DOHH2 (cell line): Measurements from ENCODE around the gene PRKAG1.

Experiments used
- H3F3A ChIP-seq: fragments of 200-600 bp; sonication (generic), shearing (Covaris generic); 2 replicates; pipeline ENCODE4 v1.6.0; 2016; ENCODE audit warnings: antibody characterized with exemption, mild to moderate bottlenecking; ENCODE audit not compliant: control insufficient read depth, insufficient read depth
- H3K27ac ChIP-seq: fragments of 200-600 bp; sonication (generic); 2 replicates; pipeline ENCODE4 v1.5.1; 2014; ENCODE audit warnings: low read depth, mild to moderate bottlenecking, low read length, moderate library complexity
- H3K27me3 ChIP-seq: fragments of 200-600 bp; sonication (generic); 2 replicates; pipeline ENCODE4 v1.6.1; 2014; ENCODE audit warnings: mild to moderate bottlenecking, low read length, mixed read lengths; ENCODE audit not compliant: control insufficient read depth
- H3K36me3 ChIP-seq: fragments of 200-600 bp; sonication (generic); 2 replicates; pipeline ENCODE4 v1.6.1; 2014; ENCODE audit warnings: mild to moderate bottlenecking, low read length, moderate library complexity, mixed read lengths; ENCODE audit not compliant: control insufficient read depth
- H3K4me1 ChIP-seq: fragments of 200-600 bp; sonication (generic); 2 replicates; pipeline ENCODE4 v1.6.1; 2014; ENCODE audit warnings: mild to moderate bottlenecking, low read length, mixed read lengths; ENCODE audit not compliant: control insufficient read depth
- H3K4me2 ChIP-seq: fragments of 200-600 bp; sonication (generic); 2 replicates; pipeline ENCODE4 v1.6.0; 2014; ENCODE audit warnings: mild to moderate bottlenecking, low read length, moderate library complexity
- H3K4me3 ChIP-seq: fragments of 200-600 bp; sonication (generic); 2 replicates; pipeline ENCODE4 v1.5.1; 2014; ENCODE audit warnings: mild to moderate bottlenecking, low read length, mixed read lengths
- H3K79me2 ChIP-seq: fragments of 200-600 bp; sonication (generic); 2 replicates; pipeline ENCODE4 v1.6.1; 2014; ENCODE audit warnings: mild to moderate bottlenecking, low read length, mixed read lengths; ENCODE audit not compliant: control insufficient read depth
- H3K9me2 ChIP-seq: fragments of 200-600 bp; sonication (generic); replicated peaks from 2 replicates; pipeline ENCODE4 v1.6.1; 2014; ENCODE audit warnings: mild to moderate bottlenecking, low read length, mixed read lengths; ENCODE audit not compliant: control insufficient read depth
- H3K9me3 ChIP-seq: fragments of 200-600 bp; sonication (generic); 2 replicates; pipeline ENCODE4 v1.6.1; 2014; ENCODE audit warnings: antibody characterized with exemption, low read length, mixed read lengths; ENCODE audit not compliant: control insufficient read depth, insufficient read depth
- H4K20me1 ChIP-seq: fragments of 200-600 bp; sonication (generic); 2 replicates; pipeline ENCODE4 v1.6.0; 2014; ENCODE audit warnings: low read depth, mild to moderate bottlenecking, antibody characterized with exemption, low read length, moderate library complexity; ENCODE audit not compliant: control insufficient read depth, insufficient read depth
- CTCF ChIP-seq: fragments of 200-600 bp; sonication (generic); IDR thresholded peaks from one replicate; pipeline ENCODE4 v1.5.1; 2014; ENCODE audit warnings: antibody characterized with exemption, mild to moderate bottlenecking, low read depth, low read length; ENCODE audit not compliant: poor library complexity, severe bottlenecking
- EZH2phosphoT487 ChIP-seq: fragments of 200-600 bp; sonication (generic); IDR thresholded peaks from 2 replicates; pipeline ENCODE4 v1.6.1; 2017; ENCODE audit warnings: borderline replicate concordance, mild to moderate bottlenecking, antibody characterized with exemption, low read length, moderate library complexity, mixed read lengths

The PRKAG1 gene

GRCh38 chr12:49036029-49036428, 17.5 kb upstream of the PRKAG1 start:
- Histone ChIP-seq H3K9me2 (no peaks in the 10 kb centered on the region), H3K36me3 (peaks cover 97% of the 10 kb centered on the region), H4K20me1 (peaks cover 4% of the 10 kb centered on the region; the same call in 1 of the 2 replicates), H3K4me1 (no peaks in the 10 kb centered on the region), H3K4me3 (no peak overlapping the region), H3K4me2 (no peak overlapping the region), H3K27ac (no peak overlapping the region), H3K9me3 (no peaks in the 10 kb centered on the region), H3F3A (no peaks in the 10 kb centered on the region), H3K27me3 (no peaks in the 10 kb centered on the region), H3K79me2 (no peaks in the 10 kb centered on the region)
- TF ChIP-seq EZH2phosphoT487 (no peak), CTCF (no peak)

DNA sequence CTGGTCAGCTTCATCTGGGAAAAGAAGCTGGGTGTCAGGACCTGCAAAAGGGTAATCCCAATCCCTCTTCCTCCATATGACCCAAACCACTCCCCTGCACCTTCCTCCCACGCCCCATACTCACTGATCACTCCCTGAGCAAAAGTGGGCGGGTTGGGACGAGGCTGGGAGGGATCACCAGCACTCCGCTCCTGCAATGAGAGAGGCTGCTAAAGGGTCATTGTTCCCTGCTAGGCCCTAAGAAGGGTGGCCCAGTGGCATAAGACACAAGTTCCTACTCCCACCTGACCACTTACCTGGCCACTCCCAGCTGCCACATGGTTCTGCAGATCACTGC, 15.7 kb upstream of the PRKAG1 start:
- H3K4me3 ChIP-seq, result no peak overlapping the region
- H3K4me1 ChIP-seq, result no peaks in the 10 kb centered on the region
- peaks cover 4% of the 10 kb centered on the region; the same call in 1 of the 2 replicates for H4K20me1 ChIP-seq
- H3K9me3 ChIP-seq, result no peaks in the 10 kb centered on the region
- H3F3A ChIP-seq, result no peaks in the 10 kb centered on the region
- H3K9me2 ChIP-seq, result no peaks in the 10 kb centered on the region
- no peak overlapping the region for H3K27ac ChIP-seq
- no peaks in the 10 kb centered on the region for H3K27me3 ChIP-seq
- peaks cover 97% of the 10 kb centered on the region for H3K36me3 ChIP-seq
- TF ChIP-seq EZH2phosphoT487 (no peak), CTCF (no peak)
- H3K4me2 ChIP-seq, result no peak overlapping the region
- H3K79me2 ChIP-seq, result no peaks in the 10 kb centered on the region

DNA sequence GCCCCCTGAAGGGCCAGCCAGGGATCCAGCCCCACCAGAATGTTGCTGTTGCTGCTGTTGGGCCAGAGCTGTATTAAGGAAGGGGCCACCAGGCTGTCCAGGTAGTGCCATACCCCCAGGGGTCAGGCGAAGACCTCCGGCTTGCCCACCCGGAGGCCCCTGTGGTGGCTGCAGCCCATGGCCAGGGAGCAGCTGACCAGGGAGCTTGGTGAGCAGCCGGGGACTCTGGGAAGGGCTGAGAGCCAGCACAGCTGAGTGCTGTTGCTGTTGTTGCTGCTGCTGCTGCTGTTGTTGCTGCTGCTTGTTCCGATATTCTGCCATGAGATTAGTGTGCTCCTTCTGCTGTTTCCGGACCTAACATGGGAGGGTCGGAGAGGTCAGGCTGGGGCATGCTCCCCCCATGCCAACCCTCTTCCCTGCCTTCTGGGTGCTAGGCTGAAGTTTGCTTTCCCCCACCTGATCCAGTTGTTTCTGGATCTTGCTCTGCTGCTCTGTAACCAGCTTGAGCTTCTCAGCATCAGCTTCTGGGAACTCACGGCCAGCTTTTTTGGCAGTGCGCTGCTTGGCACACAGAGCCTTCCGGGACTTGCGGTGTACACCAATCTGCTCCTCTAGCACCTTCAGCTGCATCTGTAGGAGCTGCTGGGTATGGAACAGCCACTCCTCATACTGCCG, 15.2 kb upstream of the PRKAG1 start:
- Histone ChIP-seq H3K36me3 (peaks cover 97% of the 10 kb centered on the region), H3K27me3 (no peaks in the 10 kb centered on the region), H3K27ac (no peak overlapping the region), H3K9me2 (no peaks in the 10 kb centered on the region), H3K4me3 (no peak overlapping the region), H4K20me1 (peaks cover 4% of the 10 kb centered on the region; the same call in 1 of the 2 replicates), H3K4me1 (no peaks in the 10 kb centered on the region), H3F3A (no peaks in the 10 kb centered on the region), H3K4me2 (no peak overlapping the region), H3K9me3 (no peaks in the 10 kb centered on the region), H3K79me2 (no peaks in the 10 kb centered on the region)
- no peak for TF ChIP-seq CTCF
- no peak for TF ChIP-seq EZH2phosphoT487
